Lower lobe of right lung (tissue), 2 donors: ENCODE results near the gene CRY1. TPM values are rescaled to one million over a fixed set of nuclear protein-coding genes. Genes with fewer than 3 reads are reported as not detected.
A peak's percentile ranks its signal among the peaks of the same experiment; 100 is the strongest.

ENCODE experiments used
- ATAC-seq, 2 donors: fragments of 200-7000 bp; cut with Tn5 transposase; one replicate each; pipeline ENCODE4 v1.9.1; 2020 to 2022; ENCODE audit warnings: mild to moderate bottlenecking in 2 of 2, moderate library complexity in 2 of 2
- DNase-seq: peaks from one replicate; pipeline ENCODE4 v3.0.0-alpha.2; 2020
- H3K27ac ChIP-seq: fragments of 200-600 bp; one replicate; pipeline ENCODE4 v1.8.0; 2022
- H3K27me3 ChIP-seq: fragments of 200-600 bp; one replicate; pipeline ENCODE4 v1.8.0; 2022; ENCODE audit warnings: low read depth
- H3K36me3 ChIP-seq: fragments of 200-600 bp; one replicate; pipeline ENCODE4 v1.8.0; 2022; ENCODE audit warnings: mild to moderate bottlenecking
- H3K4me1 ChIP-seq: fragments of 200-600 bp; one replicate; pipeline ENCODE4 v1.8.0; 2022
- H3K4me3 ChIP-seq: fragments of 200-600 bp; one replicate; pipeline ENCODE4 v1.8.0; 2022; ENCODE audit warnings: mild to moderate bottlenecking
- H3K9me3 ChIP-seq: fragments of 200-600 bp; one replicate; pipeline ENCODE4 v1.8.0; 2022
- CTCF ChIP-seq: fragments of 200-600 bp; IDR thresholded peaks from one replicate; pipeline ENCODE4 v1.8.0; 2022; ENCODE audit warnings: antibody characterized with exemption, mild to moderate bottlenecking
- intact Hi-C: fragments of 100-400 bp; cut with DNase I; formaldehyde crosslinking; loops from one replicate; pipeline ENCODE4 v1.11.0; 2022
- long read RNA-seq: library from polyadenylated mRNA; unstranded; transcript quantifications from one replicate; pipeline ENCODE4 v2.0.0, GENCODE V29; 2021
- total RNA-seq: library from RNA; stranded (reverse); fragmentation: NEBNext Ultra II Directional; extraction: Animal tissue kit (Norgen Biotek cat#: 25700); gene quantifications from one replicate; pipeline ENCODE4 v1.2.1, GENCODE V29; 2021
- donor health status: DM: no; HTN: yes; CAD: no; lungs with severe emphysema.

The CRY1 gene
- 18.8 TPM for total RNA-seq
- long read RNA-seq, transcript CRY1-201 (13 exons, 3,267 nt) = major isoform, 32 of 42 reads
- long read RNA-seq, partial matches to known transcripts = 4 of 42 reads
- long read RNA-seq, other reads (novel, unspliced or antisense) = 6 of 42 reads

- Histone ChIP-seq H3K27me3 (no peaks in the 10 kb centered on the region), H3K36me3 (no peaks in the 10 kb centered on the region), H3K9me3 (no peaks in the 10 kb centered on the region), H3K4me1 (peaks cover 32% of the 10 kb centered on the region), H3K4me3 (peak within 1 kb of the TSS; percentile 67), H3K27ac (peak within 1 kb of the TSS; percentile 94)
- no peak for TF ChIP-seq CTCF
- peak; percentile 97 for DNase-seq
- intact Hi-C loops = no loop called here
- peak; percentile 97 to 98 for ATAC-seq
These were observed at the start of gene CRY1 for GRCh38 chr12:107093417-107094182. TSS of gene CRY1 (minus strand) at chr12:107093549. CDS start at chr12:107092961, 588 bp downstream.

GRCh38 chr12:107139787-107140186 lies 46.4 kb upstream of the CRY1 start:
- TF ChIP-seq CTCF = no peak

GRCh38 chr12:107138990-107139389 lies 45.6 kb upstream of the CRY1 start:
- ATAC-seq = no peak
- intact Hi-C loops = loop anchor here (5.0 kb wide), 1 partner anchor 468 kb away; no protein-coding TSS in a partner anchor

More at GRCh38 chr12:107139787-107140186, 46.4 kb upstream of the CRY1 start:
- H3K9me3 ChIP-seq = no peaks in the 10 kb centered on the region
- H3K36me3 ChIP-seq = no peaks in the 10 kb centered on the region
- ATAC-seq (no peak), DNase-seq (no peak)
- no peaks in the 10 kb centered on the region for H3K4me1 ChIP-seq
- no peak overlapping the region for H3K27ac ChIP-seq
- intact Hi-C loops = loop anchor here (5.0 kb wide), 1 partner anchor 468 kb away; no protein-coding TSS in a partner anchor
- H3K27me3 ChIP-seq = no peaks in the 10 kb centered on the region
- H3K4me3 ChIP-seq = no peak overlapping the region

GRCh38 chr12:107135177-107135576 lies 41.8 kb upstream of the CRY1 start:
- Histone ChIP-seq H3K27ac (no peak overlapping the region), H3K36me3 (no peaks in the 10 kb centered on the region), H3K4me3 (no peak overlapping the region), H3K4me1 (no peaks in the 10 kb centered on the region), H3K9me3 (no peaks in the 10 kb centered on the region), H3K27me3 (no peaks in the 10 kb centered on the region)
- no peak for TF ChIP-seq CTCF
- ATAC-seq (no peak), DNase-seq (no peak)
- intact Hi-C loops = loop anchor here (5.0 kb wide), 1 partner anchor 472 kb away; no protein-coding TSS in a partner anchor

More at GRCh38 chr12:107138990-107139389, 45.6 kb upstream of the CRY1 start:
- no peaks in the 10 kb centered on the region for H3K9me3 ChIP-seq
- no peak overlapping the region for H3K4me3 ChIP-seq
- TF ChIP-seq CTCF = no peak
- no peaks in the 10 kb centered on the region for H3K36me3 ChIP-seq
- no peaks in the 10 kb centered on the region for H3K4me1 ChIP-seq
- H3K27me3 ChIP-seq = no peaks in the 10 kb centered on the region
- no peak for DNase-seq
- no peak overlapping the region for H3K27ac ChIP-seq

- no peaks in the 10 kb centered on the region for H3K9me3 ChIP-seq
- intact Hi-C loops = no loop called here
- DNase-seq (no peak), ATAC-seq (no peak)
- H3K27ac ChIP-seq = no peak overlapping the region
- H3K4me3 ChIP-seq = no peak overlapping the region
- TF ChIP-seq CTCF = no peak
- no peaks in the 10 kb centered on the region for H3K4me1 ChIP-seq
- no peaks in the 10 kb centered on the region for H3K36me3 ChIP-seq
- H3K27me3 ChIP-seq = no peaks in the 10 kb centered on the region
These were observed 41.2 kb upstream of the CRY1 start for GRCh38 chr12:107134558-107134957.
